Measurements from ENCODE around the gene NDEL1.

GRCh38 chr17:8438441-8438840 lies 2.8 kb downstream of the NDEL1 start:
- TF ChIP-seq CTCF (IDR thresholded peaks at IDR 0.05) (no peak), POLR2A (IDR thresholded peaks at IDR 0.05) (no peak)

All from right lobe of liver (tissue), 4 donors.